Measurements from ENCODE around the gene NHLRC3. TPM values are rescaled to one million over a fixed set of nuclear protein-coding genes. Genes with fewer than 3 reads are reported as not detected.

The NHLRC3 gene
- total RNA-seq, 4 donors from 2014 or later: 32.1 to 62.6 (median 43.6) TPM

GRCh38 chr13:39035204-39035603 lies 3.1 kb upstream of the NHLRC3 start:
- TF ChIP-seq CTCF (IDR thresholded peaks at IDR 0.05; ENCODE audit: low read depth): no peak

DNA sequence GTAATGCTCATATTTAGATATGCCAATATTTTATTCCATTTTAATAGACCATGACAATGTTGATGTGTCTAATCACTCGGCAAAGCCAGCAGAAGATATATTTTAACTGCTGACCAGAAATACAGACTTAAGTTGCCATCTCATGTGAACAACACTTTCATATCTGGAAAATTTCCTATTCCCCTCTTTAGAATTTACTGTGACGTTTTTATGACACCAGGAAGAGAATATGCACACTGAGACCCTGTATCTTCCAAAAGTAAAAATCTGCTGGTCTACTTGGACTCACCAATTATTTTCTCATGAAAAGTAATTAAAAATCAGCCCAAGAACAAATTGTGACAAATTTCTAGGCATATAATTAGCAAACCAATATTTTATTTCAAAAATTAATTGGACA lies 2.5 kb upstream of the NHLRC3 start:
- no peak for TF ChIP-seq CTCF (IDR thresholded peaks at IDR 0.05; ENCODE audit: low read depth)

GRCh38 chr13:39036212-39036611 lies 2.0 kb upstream of the NHLRC3 start:
- no peak for TF ChIP-seq CTCF (IDR thresholded peaks at IDR 0.05; ENCODE audit: low read depth)

DNA sequence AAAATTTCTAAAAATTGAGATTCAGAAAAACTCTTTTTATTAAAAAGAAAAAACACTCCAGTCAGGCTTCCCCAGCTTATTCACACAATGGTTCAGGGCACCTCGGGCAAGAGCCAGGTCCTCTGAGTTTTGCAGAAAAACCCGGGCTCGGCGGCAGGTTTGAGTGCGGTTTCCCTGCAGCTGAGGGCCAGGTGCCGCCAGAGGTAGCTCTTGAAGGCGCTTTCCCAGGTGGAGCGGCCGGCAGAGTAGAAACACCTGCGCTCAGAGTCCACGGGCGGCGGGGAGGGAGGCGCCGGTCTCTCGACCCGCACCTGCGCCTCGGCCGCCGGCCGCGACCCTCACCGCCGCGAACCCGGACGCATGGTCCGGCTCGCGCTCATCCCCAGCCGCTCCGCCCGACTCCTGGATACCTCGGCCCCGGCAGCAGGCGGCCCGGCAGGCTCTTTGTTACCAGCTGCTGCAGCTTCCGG lies 811 bp upstream of the NHLRC3 start:
- no peak for TF ChIP-seq CTCF (IDR thresholded peaks at IDR 0.05; ENCODE audit: low read depth)

DNA sequence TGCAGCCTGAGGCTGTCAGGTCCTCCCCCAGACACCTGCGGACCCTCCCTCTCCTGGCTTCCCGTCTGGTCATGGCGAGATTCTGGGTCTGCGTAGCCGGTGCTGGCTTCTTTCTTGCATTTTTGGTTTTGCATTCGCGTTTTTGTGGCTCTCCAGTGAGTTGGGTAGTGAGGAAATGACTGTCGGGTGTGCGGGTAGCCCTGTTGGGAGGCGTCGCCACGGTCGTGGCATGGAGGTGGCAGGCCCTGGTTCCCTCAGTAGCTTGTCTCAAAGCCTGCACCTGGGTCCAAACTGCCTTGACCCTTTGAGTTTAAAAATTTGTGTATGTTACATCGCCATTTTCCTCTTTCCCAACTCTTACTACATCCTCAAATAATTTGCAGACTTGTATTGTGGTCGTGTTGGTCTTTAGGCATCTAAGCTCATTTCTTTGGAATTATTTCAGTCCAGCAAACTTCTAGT lies 344 bp downstream of the NHLRC3 start:
- TF ChIP-seq CTCF (IDR thresholded peaks at IDR 0.05; ENCODE audit: low read depth): no peak

- no peak for TF ChIP-seq CTCF (IDR thresholded peaks at IDR 0.05; ENCODE audit: low read depth)
These were observed 785 bp downstream of the NHLRC3 start for GRCh38 chr13:39039041-39039440.

- TF ChIP-seq CTCF (IDR thresholded peaks at IDR 0.05; ENCODE audit: low read depth): no peak
These were observed 1.9 kb downstream of the NHLRC3 start for GRCh38 chr13:39040206-39040605.

Data from subcutaneous adipose tissue (tissue), 4 donors.